ENCODE data around the gene CPE.

Gene CPE

GRCh38 chr4:165508372-165509120, 129.7 kb downstream of the CPE start:
- no peak for DNase-seq (ENCODE audit: low read depth)

DNA sequence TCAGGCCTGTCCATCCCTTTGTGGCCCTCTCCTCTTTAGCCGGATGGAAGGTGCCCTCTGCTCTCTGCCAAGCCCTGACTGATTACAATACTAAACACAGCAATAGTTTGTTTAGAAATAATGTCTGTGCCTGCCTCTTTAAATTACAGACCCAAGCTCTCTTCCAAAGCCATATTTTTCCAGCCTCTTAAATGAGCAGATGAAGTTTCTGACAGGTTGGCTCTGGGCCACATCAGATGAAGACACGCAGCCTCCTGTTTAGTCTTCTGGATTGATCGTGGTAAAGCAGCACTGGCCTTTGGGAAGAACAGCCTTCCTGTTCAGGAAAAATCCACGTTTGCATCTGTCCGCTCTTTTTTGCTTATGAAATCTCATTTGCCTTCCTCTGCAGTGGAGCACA, 133.6 kb downstream of the CPE start:
- no peak for DNase-seq (ENCODE audit: low read depth)

GRCh38 chr4:165514739-165515138, 135.9 kb downstream of the CPE start:
- no peak for DNase-seq (ENCODE audit: low read depth)

GRCh38 chr4:165515201-165515600, 136.4 kb downstream of the CPE start:
- DNase-seq (ENCODE audit: low read depth), result no peak

- DNase-seq (ENCODE audit: low read depth), result no peak
Observed at GRCh38 chr4:165516281-165516833, 137.5 kb downstream of the CPE start.

GRCh38 chr4:165517216-165517615, 138.4 kb downstream of the CPE start:
- no peak for DNase-seq (ENCODE audit: low read depth)

- DNase-seq (ENCODE audit: low read depth), result no peak
Observed at GRCh38 chr4:165518024-165518616, 139.3 kb downstream of the CPE start.

GRCh38 chr4:165518686-165519085, 139.9 kb downstream of the CPE start:
- DNase-seq (ENCODE audit: low read depth), result no peak

DNA sequence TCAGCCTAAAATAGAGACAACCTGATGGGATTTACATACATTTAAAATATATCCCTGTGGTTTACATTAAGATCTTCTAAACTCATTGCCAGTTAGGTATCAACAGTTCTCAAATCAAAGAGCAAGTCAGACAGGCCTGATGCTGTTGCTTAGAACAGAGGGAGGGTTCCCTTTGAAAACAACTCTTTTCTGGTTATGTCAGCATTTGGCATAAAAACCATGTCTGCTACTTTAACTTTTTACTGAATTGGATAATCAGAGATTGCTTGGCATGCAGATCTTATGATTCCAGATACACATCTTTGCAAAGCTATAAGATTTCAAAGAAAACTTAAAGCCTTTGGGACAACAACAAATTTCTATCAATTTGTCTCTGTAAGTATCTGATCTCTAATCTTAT, 140.8 kb downstream of the CPE start:
- no peak for DNase-seq (ENCODE audit: low read depth)

- no peak for DNase-seq (ENCODE audit: low read depth)
Observed at GRCh38 chr4:165520086-165520485, 141.3 kb downstream of the CPE start.

DNA sequence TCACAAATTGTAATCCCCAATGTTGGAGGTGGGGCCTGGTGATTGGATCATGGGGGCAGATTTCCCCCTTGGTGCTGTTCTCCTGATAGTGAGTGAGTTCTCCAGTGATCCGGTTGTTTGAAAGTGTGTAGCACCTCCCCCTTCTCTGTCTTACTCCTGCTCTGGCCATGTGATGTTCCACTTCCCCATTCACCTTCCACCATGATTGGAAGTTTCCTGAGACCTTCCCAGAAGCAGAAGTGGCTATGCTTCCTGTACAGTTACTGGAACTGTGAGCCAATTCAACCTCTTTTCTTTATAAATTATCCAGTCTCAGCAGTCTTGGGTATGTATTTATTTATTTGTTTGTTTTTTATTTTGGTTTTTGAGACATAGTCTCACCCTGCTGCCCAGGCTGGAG, 143.2 kb downstream of the CPE start:
- no peak for DNase-seq (ENCODE audit: low read depth)

DNA sequence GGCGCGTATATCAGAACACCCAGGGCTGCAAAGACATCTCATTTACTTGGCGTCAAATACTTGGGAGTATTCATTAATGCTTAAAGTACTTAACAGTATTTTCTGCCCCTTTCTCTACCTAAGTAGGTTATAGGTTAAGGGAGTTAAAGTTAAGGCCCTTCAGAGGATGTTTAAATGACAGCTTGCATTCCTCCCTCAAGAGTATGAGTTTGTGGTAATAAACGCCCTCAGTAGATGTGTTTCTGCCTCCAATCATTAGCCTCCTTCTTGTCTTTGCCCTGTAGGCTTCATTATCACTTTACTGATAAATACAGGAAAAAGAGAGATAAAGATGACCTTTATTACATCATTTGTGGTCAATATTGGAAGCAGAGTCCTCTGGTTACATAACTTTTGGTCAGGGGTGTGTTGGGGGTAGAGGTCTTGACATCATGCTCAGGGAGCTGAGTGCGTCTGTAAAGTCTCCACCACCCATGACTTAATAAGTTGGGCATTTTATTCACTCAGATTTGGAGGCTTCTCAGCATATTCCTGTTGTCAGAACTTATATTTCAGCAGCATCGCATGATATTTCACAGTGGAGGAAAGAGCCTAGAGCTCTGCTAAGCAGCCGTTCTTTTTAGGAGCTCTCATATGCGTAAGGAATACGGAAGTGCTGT, 145.9 kb downstream of the CPE start:
- no peak for DNase-seq (ENCODE audit: low read depth)

- DNase-seq (ENCODE audit: low read depth), result no peak
Observed at GRCh38 chr4:165532976-165533375, 154.2 kb downstream of the CPE start.

DNA sequence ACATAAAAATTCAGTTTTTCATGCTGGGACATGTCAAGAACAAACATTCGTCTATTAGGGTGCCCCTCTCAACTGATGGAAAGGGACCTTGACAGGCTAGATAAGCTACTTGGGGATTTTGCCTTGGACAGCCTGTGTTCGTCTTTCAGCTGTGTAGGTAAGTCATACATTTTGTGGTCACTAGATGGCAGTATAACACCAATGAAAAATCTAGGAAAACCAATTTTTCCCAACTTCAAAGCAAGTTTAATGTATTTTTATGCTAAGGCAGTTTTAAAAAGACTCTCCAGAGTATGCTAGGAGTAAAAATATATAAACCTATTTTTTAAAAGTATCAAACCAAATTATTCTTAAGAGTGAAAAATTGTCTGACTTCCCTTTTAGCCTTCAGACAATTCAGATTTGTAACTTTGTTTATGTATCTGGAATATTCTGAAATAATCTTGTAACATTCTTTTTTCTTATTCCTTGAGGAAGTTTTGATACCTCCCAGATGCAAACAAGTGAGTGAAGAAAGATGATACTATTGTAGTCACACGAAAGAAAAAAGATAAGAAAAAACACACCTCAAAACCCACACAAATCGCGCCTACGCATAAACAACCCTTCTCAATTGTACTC, 158.3 kb downstream of the CPE start:
- DNase-seq (ENCODE audit: low read depth), result peak; percentile 5

GRCh38 chr4:165539801-165540200, 161.0 kb downstream of the CPE start:
- DNase-seq (ENCODE audit: low read depth), result no peak

- no peak for DNase-seq (ENCODE audit: low read depth)
Observed at GRCh38 chr4:165540206-165540830, 161.5 kb downstream of the CPE start.

- no peak for DNase-seq (ENCODE audit: low read depth)
Observed at GRCh38 chr4:165541851-165542459, 163.1 kb downstream of the CPE start.

GRCh38 chr4:165542476-165542875, 163.7 kb downstream of the CPE start:
- DNase-seq (ENCODE audit: low read depth), result no peak
